HepG2 (cell line): Measurements from ENCODE around the gene PXYLP1. TPM values are rescaled to one million over a fixed set of nuclear protein-coding genes. Genes with fewer than 3 reads are reported as not detected.

ENCODE experiments used
- ARNT ChIP-seq: fragments of 450-650 bp; IDR thresholded peaks from 2 replicates; pipeline ENCODE4 v1.6.1; 2017
- ATF7 ChIP-seq, 2 experiments: fragments of 450-650 bp in 1 of 2; sonication (generic) in 1 of 2; formaldehyde crosslinking in 1 of 2; IDR thresholded peaks; 2 replicates each; pipeline versions ENCODE4 v1.4.0 to v1.6.1; 2016 to 2020; ENCODE audit warnings: antibody characterized with exemption in 1 of 2, mild to moderate bottlenecking in 1 of 2, missing genetic modification reagents in 1 of 2
- ATRX ChIP-seq: sonication (generic); formaldehyde crosslinking; IDR thresholded peaks from 2 replicates; pipeline ENCODE4 v1.4.0; 2020; ENCODE audit warnings: missing genetic modification reagents, borderline replicate concordance
- BCL3 ChIP-seq: sonication (generic); formaldehyde crosslinking; IDR thresholded peaks from 2 replicates; pipeline ENCODE4 v1.5.1; 2020; ENCODE audit warnings: mild to moderate bottlenecking, missing genetic modification reagents, moderate library complexity
- FOXK2 ChIP-seq: fragments of 450-650 bp; IDR thresholded peaks from 2 replicates; pipeline ENCODE4 v1.6.1; 2016
- FOXP4 ChIP-seq: sonication (generic); formaldehyde crosslinking; IDR thresholded peaks from 2 replicates; pipeline ENCODE4 v1.4.0; 2020; ENCODE audit warnings: missing genetic modification reagents
- GPBP1L1 ChIP-seq: sonication (generic); formaldehyde crosslinking; IDR thresholded peaks from 2 replicates; pipeline ENCODE4 v1.5.0; 2020; ENCODE audit warnings: mild to moderate bottlenecking, missing genetic modification reagents
- IRX3 ChIP-seq: sonication (generic); formaldehyde crosslinking; IDR thresholded peaks from 2 replicates; pipeline ENCODE4 v1.8.1; 2023; ENCODE audit warnings: mild to moderate bottlenecking, low read depth, missing genetic modification reagents, borderline replicate concordance
- ISL2 ChIP-seq: sonication (generic); formaldehyde crosslinking; IDR thresholded peaks from 2 replicates; pipeline ENCODE4 v1.5.0; 2020; ENCODE audit warnings: missing genetic modification reagents
- KLF12 ChIP-seq: sonication (generic); formaldehyde crosslinking; IDR thresholded peaks from 2 replicates; pipeline ENCODE4 v1.4.0; 2020; ENCODE audit warnings: missing genetic modification reagents, borderline replicate concordance
- NONO ChIP-seq, 2 experiments: fragments of 450-650 bp in 1 of 2; sonication (generic) in 1 of 2; formaldehyde crosslinking in 1 of 2; IDR thresholded peaks in 1 of 2; conservative IDR thresholded peaks in 1 of 2; 2 replicates each; pipeline versions ENCODE4 v1.6.1 to v1.8.0; 2017 to 2022; ENCODE audit warnings: mild to moderate bottlenecking in 1 of 2, missing genetic modification reagents in 1 of 2, moderate library complexity in 1 of 2
- PRMT3 ChIP-seq: sonication (generic); formaldehyde crosslinking; IDR thresholded peaks from 2 replicates; pipeline ENCODE4 v1.8.1; 2022; ENCODE audit warnings: low read depth, mild to moderate bottlenecking, moderate library complexity, missing genetic modification reagents, borderline replicate concordance
- RARG ChIP-seq: sonication (generic); formaldehyde crosslinking; IDR thresholded peaks from 2 replicates; pipeline ENCODE4 v1.4.0; 2020; ENCODE audit warnings: low read depth, mild to moderate bottlenecking, missing genetic modification reagents
- THAP9 ChIP-seq: sonication (generic); formaldehyde crosslinking; IDR thresholded peaks from 2 replicates; pipeline ENCODE4; 2020; ENCODE audit warnings: missing genetic modification reagents, mild to moderate bottlenecking, borderline replicate concordance
- XRCC5 ChIP-seq: fragments of 200-400 bp; formaldehyde crosslinking; optimal IDR thresholded peaks from 2 replicates; pipeline ENCODE3; 2017; ENCODE audit warnings: mild to moderate bottlenecking, low read length
- ZC3H4 ChIP-seq: sonication (generic); formaldehyde crosslinking; IDR thresholded peaks from 2 replicates; pipeline ENCODE4 v1.4.0; 2020; ENCODE audit warnings: missing genetic modification reagents, borderline replicate concordance
- ZKSCAN5 ChIP-seq: sonication (generic); formaldehyde crosslinking; IDR thresholded peaks from 2 replicates; pipeline ENCODE4 v1.5.1; 2020; ENCODE audit warnings: mild to moderate bottlenecking, missing genetic modification reagents
- ZNF207 ChIP-seq: fragments of 450-650 bp; IDR thresholded peaks from 2 replicates; pipeline ENCODE4 v1.6.1; 2016; ENCODE audit warnings: antibody characterized with exemption, borderline replicate concordance
- ZNF451 ChIP-seq: sonication (generic); formaldehyde crosslinking; IDR thresholded peaks from 2 replicates; pipeline ENCODE4 v1.5.0; 2020; ENCODE audit warnings: mild to moderate bottlenecking, missing genetic modification reagents
- ZNF605 ChIP-seq: sonication (generic); formaldehyde crosslinking; IDR thresholded peaks from 2 replicates; pipeline ENCODE4 v1.8.0; 2022; ENCODE audit warnings: mild to moderate bottlenecking, missing genetic modification reagents
- ZNF616 ChIP-seq: sonication (generic); formaldehyde crosslinking; IDR thresholded peaks from 2 replicates; pipeline ENCODE4 v1.5.0; 2020; ENCODE audit warnings: low read depth, mild to moderate bottlenecking, missing genetic modification reagents
- ZZZ3 ChIP-seq: sonication (generic); formaldehyde crosslinking; IDR thresholded peaks from 2 replicates; pipeline ENCODE4 v1.4.0; 2020; ENCODE audit warnings: missing genetic modification reagents, mild to moderate bottlenecking, borderline replicate concordance
- polyA plus RNA-seq, 8 experiments: library from polyadenylated mRNA; depleted of rRNA in 3 of 8; stranded (reverse) in 7 of 8; unstranded in 1 of 8; fragments of >200 nt; fragmentation: Illumina TruSeq in 4 of 8; extraction: Trizol in 4 of 8; gene quantifications; 2 replicates each; pipeline versions ENCODE4 v1.2.1 to v1.2.3, GENCODE V29; 2011 to 2016; ENCODE audit warnings: low read depth in 4 of 8, missing spikeins in 1 of 8, mixed read lengths in 1 of 8; ENCODE audit not compliant: insufficient read depth in 1 of 8
- total RNA-seq, 5 experiments: library from RNA; depleted of rRNA; stranded (reverse); fragments of >200 nt; fragmentation: Illumina TruSeq; extraction: Trizol; gene quantifications; 2 replicates each; pipeline ENCODE4 v1.2.3, GENCODE V29; 2016; ENCODE audit warnings: low read depth in 1 of 5
- TF ChIP-seq, protein P1 (sequence below): sonication (generic); formaldehyde crosslinking; IDR thresholded peaks from 2 replicates; pipeline ENCODE4 v1.4.0; 2020; ENCODE audit warnings: mild to moderate bottlenecking, missing genetic modification reagents

PXYLP1 gene
- total and polyA plus RNA-seq, 2 of the 13 experiments (the other 11 are each of a cell fraction or from before 2014, with no cell fraction given): 4.9 to 8.1 TPM

- TF ChIP-seq KLF12 (CRISPR knock-in tag) (no peak), PRMT3 (CRISPR knock-in tag) (no peak), RARG (no peak), ZNF605 (no peak), ARNT (no peak), FOXK2 (no peak), FOXP4 (CRISPR knock-in tag) (no peak), BCL3 (CRISPR knock-in tag) (no peak), GPBP1L1 (CRISPR knock-in tag) (no peak), ZZZ3 (CRISPR knock-in tag) (peak; percentile 33; the same call in 1 of the 2 replicates), ZNF451 (no peak), ZNF207 (no peak), ZC3H4 (CRISPR knock-in tag) (no peak), THAP9 (0 out of 2 replicates have a peak, but pooled peaks have one; percentile 29), XRCC5 (peak; percentile 94), NONO (IDR thresholded peaks at IDR 0.05) (no peak), NONO (CRISPR knock-in tag; conservative IDR thresholded peaks at IDR 0.05) (peak; percentile 47; the same call in 1 of the 2 replicates), ZKSCAN5 (CRISPR knock-in tag) (no peak), ATF7 (IDR thresholded peaks at IDR 0.05) (no peak), ATF7 (CRISPR knock-in tag; IDR thresholded peaks at IDR 0.05) (no peak), ZNF616 (CRISPR knock-in tag) (no peak), ISL2 (CRISPR knock-in tag) (no peak), IRX3 (CRISPR knock-in tag) (no peak), ATRX (CRISPR knock-in tag) (no peak)
- TF ChIP-seq, protein P1, sequence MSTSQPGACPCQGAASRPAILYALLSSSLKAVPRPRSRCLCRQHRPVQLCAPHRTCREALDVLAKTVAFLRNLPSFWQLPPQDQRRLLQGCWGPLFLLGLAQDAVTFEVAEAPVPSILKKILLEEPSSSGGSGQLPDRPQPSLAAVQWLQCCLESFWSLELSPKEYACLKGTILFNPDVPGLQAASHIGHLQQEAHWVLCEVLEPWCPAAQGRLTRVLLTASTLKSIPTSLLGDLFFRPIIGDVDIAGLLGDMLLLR (CRISPR knock-in tag): no peak
Observed at GRCh38 chr3:141192345-141192744, 39.3 kb upstream of the PXYLP1 start (continued).
